Thoracic aorta (tissue), 2 donors: ENCODE results near the gene FJX1. TPM values are rescaled to one million over a fixed set of nuclear protein-coding genes. Genes with fewer than 3 reads are reported as not detected.

ENCODE experiments used
- ATAC-seq: fragments of 150-250 bp; one replicate; pipeline ENCODE4 v1.8.0; 2017; ENCODE audit warnings: low read depth; ENCODE audit not compliant: insufficient number of reproducible peaks, low FRiP score
- DNase-seq: peaks from one replicate; pipeline ENCODE4 v3.0.0-alpha.2; 2020; ENCODE audit warnings: low spot score
- H3K27ac ChIP-seq, 2 donors: fragments of 200-600 bp; sonication (generic); 1 replicate in 1 of 2; 2 replicates in 1 of 2; pipeline ENCODE4 v1.5.1; 2016; ENCODE audit warnings: mild to moderate bottlenecking in 2 of 2, moderate library complexity in 2 of 2
- H3K27me3 ChIP-seq: fragments of 200-600 bp; sonication (generic); replicated peaks from 2 replicates; pipeline ENCODE4 v1.6.0; 2016; ENCODE audit warnings: mild to moderate bottlenecking; ENCODE audit not compliant: insufficient read depth
- H3K36me3 ChIP-seq: fragments of 200-600 bp; sonication (generic); one replicate; pipeline ENCODE4 v1.5.1; 2016
- H3K4me1 ChIP-seq, 2 donors: fragments of 200-600 bp; sonication (generic); 1 replicate in 1 of 2; 2 replicates in 1 of 2; pipeline versions ENCODE4 v1.5.1 to v1.6.0; 2016; ENCODE audit warnings: low read depth in 2 of 2, mild to moderate bottlenecking in 1 of 2; ENCODE audit not compliant: control insufficient read depth in 1 of 2
- H3K4me3 ChIP-seq: fragments of 200-600 bp; sonication (generic); 2 replicates; pipeline ENCODE4 v1.5.1; 2016; ENCODE audit warnings: mild to moderate bottlenecking
- H3K9me3 ChIP-seq: fragments of 200-600 bp; sonication (generic); 2 replicates; pipeline ENCODE4 v1.5.1; 2016
- total RNA-seq, 2 donors: library from RNA; depleted of rRNA; stranded (reverse); fragments of >200 nt; gene quantifications; one replicate each; pipeline versions ENCODE4 v1.1.0 to v1.2.3, GENCODE V29; 2016
- TF ChIP-seq, protein P1 (sequence below): fragments of 200-600 bp; sonication (generic); IDR thresholded peaks from one replicate; pipeline ENCODE4 v1.5.1; 2019; ENCODE audit warnings: antibody characterized with exemption

Gene FJX1
- total RNA-seq, 2 donors from 2014 or later, result 5.4 to 19.2 TPM

DNA sequence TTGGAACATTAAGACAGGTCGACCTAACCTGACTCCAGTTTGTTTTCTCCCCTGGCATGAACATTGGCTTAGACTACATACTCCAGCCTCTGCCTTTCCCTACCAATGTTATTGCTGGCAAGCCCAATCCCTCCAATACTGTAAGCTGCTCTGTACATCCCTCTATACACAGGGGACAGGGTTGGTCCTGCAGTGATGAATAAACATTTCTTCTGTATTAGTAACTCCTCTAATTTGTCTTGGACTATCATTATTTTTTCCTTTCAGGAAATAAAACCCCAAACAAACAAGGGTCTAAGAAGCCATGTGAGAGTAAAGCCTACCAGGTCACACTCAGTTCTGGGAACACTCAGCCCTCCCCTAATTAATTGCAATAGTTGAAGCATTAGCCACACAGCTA lies 35.1 kb upstream of the FJX1 start:
- H3K9me3 ChIP-seq, result no peaks in the 10 kb centered on the region
- H3K4me1 ChIP-seq, result peaks cover 5 to 23% of the 10 kb centered on the region in 2 donors
- no peak for ATAC-seq
- no peaks in the 10 kb centered on the region for H3K27me3 ChIP-seq
- no peak for DNase-seq
- no peak overlapping the region for H3K27ac ChIP-seq
- no peaks in the 10 kb centered on the region for H3K36me3 ChIP-seq
- TF ChIP-seq, protein P1, sequence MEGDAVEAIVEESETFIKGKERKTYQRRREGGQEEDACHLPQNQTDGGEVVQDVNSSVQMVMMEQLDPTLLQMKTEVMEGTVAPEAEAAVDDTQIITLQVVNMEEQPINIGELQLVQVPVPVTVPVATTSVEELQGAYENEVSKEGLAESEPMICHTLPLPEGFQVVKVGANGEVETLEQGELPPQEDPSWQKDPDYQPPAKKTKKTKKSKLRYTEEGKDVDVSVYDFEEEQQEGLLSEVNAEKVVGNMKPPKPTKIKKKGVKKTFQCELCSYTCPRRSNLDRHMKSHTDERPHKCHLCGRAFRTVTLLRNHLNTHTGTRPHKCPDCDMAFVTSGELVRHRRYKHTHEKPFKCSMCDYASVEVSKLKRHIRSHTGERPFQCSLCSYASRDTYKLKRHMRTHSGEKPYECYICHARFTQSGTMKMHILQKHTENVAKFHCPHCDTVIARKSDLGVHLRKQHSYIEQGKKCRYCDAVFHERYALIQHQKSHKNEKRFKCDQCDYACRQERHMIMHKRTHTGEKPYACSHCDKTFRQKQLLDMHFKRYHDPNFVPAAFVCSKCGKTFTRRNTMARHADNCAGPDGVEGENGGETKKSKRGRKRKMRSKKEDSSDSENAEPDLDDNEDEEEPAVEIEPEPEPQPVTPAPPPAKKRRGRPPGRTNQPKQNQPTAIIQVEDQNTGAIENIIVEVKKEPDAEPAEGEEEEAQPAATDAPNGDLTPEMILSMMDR, result no peak
- no peak overlapping the region for H3K4me3 ChIP-seq

DNA sequence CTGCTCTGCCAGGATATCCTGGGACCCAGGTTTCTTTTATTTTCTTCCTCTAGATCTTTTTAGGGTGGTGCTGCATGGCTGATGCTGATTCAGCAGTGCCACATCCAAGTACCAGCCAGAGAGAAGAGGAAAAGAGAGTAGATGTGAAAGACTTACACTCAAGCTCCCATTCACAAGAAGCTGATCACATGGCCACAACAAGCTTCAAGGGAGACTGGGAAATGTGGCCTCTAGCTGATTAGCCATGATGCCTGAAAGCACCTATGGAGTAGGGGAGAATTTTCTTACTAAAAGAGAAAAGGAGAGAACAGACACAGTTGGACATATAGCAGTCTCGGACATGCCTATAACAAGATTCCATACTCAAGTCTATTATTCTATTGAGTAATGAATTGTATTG lies 34.4 kb upstream of the FJX1 start:
- Histone ChIP-seq H3K4me1 (peaks cover 5 to 23% of the 10 kb centered on the region in 2 donors), H3K36me3 (no peaks in the 10 kb centered on the region), H3K27ac (no peak overlapping the region), H3K9me3 (no peaks in the 10 kb centered on the region), H3K4me3 (no peak overlapping the region), H3K27me3 (no peaks in the 10 kb centered on the region)
- DNase-seq, result no peak
- no peak for ATAC-seq
- TF ChIP-seq, protein P1, result no peak

DNA sequence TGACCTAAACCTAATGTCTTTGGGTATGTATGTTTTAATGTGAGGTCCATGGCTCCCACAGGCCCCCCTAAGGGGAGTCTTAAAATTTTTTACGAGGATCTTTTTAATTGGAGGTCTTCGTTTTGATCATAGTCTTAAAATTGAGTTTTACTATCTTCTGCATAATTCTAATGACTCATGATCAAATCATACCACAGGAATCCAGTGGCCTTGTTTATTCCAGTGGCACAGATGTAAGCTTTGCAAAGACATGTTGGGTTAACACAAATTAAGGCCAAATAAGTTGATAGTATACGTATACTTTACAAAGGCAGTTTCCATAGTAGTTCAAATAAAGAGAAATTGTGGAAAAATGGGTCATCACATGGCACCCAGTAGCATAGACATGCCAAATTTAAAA lies 33.9 kb upstream of the FJX1 start:
- no peak for DNase-seq
- no peaks in the 10 kb centered on the region for H3K9me3 ChIP-seq
- no peak overlapping the region for H3K27ac ChIP-seq
- no peaks in the 10 kb centered on the region for H3K27me3 ChIP-seq
- H3K4me1 ChIP-seq, result peaks cover 5 to 23% of the 10 kb centered on the region in 2 donors
- no peak overlapping the region for H3K4me3 ChIP-seq
- H3K36me3 ChIP-seq, result no peaks in the 10 kb centered on the region
- ATAC-seq, result no peak
- TF ChIP-seq, protein P1, result no peak

DNA sequence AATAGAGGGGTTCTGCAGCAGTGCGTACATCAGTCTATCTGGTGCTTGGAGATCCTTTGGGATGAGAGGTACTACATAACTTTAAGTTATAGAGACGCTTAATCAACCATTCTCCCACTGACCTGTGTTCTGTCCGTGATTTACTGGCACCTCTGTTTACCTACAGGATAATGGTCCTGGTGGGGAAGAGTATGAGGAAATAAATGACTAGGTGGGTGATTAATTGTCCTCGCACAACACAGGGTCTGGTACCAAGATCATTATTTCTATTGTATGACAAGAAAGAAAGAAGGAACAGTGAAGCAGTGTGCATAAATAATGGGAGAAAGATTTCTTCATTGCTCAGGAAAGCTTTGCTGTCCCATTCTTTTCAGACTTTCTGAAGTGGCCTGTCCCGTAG lies 32.8 kb upstream of the FJX1 start:
- peaks cover 5 to 23% of the 10 kb centered on the region in 2 donors for H3K4me1 ChIP-seq

DNA sequence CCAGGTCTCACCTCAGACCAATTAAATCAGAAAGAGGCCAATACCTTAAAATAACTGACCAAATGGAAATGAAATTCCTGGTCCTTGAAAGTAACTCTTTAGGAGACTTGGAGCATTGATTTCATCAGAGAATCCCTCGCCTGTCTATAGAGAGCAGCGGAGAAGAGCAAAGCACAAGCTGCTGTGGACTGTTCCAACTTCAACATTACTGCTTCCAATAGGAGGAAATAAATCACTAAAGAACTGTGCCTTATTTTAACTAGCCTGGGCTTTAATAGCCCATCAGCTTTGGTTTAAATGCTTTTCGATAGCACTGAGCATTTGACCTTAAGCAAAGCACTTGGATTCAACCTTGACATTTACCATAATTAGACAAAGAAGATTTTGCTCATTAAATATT lies 32.0 kb upstream of the FJX1 start:
- DNase-seq, result no peak
- Histone ChIP-seq H3K27me3 (no peaks in the 10 kb centered on the region), H3K4me3 (no peak overlapping the region), H3K4me1 (peaks cover 5 to 23% of the 10 kb centered on the region in 2 donors), H3K9me3 (no peaks in the 10 kb centered on the region), H3K36me3 (no peaks in the 10 kb centered on the region), H3K27ac (no peak overlapping the region)
- no peak for ATAC-seq
- TF ChIP-seq, protein P1, result no peak

More for the DNA sequence above, 32.8 kb upstream of the FJX1 start:
- Histone ChIP-seq H3K27me3 (no peaks in the 10 kb centered on the region), H3K9me3 (no peaks in the 10 kb centered on the region), H3K27ac (no peak overlapping the region), H3K36me3 (no peaks in the 10 kb centered on the region), H3K4me3 (no peak overlapping the region)
- TF ChIP-seq, protein P1, result no peak
- ATAC-seq (no peak), DNase-seq (no peak)
